GM18498 (cell line): ENCODE data around the gene DNAH11.
"Not testable (repeated sequence)": the region's sequence is repeated elsewhere in the genome, so short reads cannot be mapped to it uniquely, and the experiment has no call there.

Source experiments
- ATAC-seq: cut with Tn5 transposase; IDR thresholded peaks from one replicate; pipeline ENCODE4 v1.9.1; 2021; ENCODE audit warnings: mild to moderate bottlenecking, moderate library complexity; ENCODE audit not compliant: unreplicated experiment

The DNAH11 gene

GRCh38 chr7:21542891-21543527, at the start of gene DNAH11:
Gene DNAH11 (plus strand): TSS chr7:21543039. CDS start chr7:21543246, 207 bp downstream.
- ATAC-seq: peak; percentile 86

GRCh38 chr7:21495731-21496130, 47.1 kb upstream of the DNAH11 start:
- ATAC-seq: no peak

GRCh38 chr7:21497072-21497471, 45.8 kb upstream of the DNAH11 start:
- ATAC-seq: no peak

GRCh38 chr7:21500117-21500832, 42.6 kb upstream of the DNAH11 start:
- ATAC-seq: no peak

- ATAC-seq: no peak
Measured at GRCh38 chr7:21504021-21504420, 38.8 kb upstream of the DNAH11 start.

- no peak for ATAC-seq
Measured at GRCh38 chr7:21507627-21508343, 35.1 kb upstream of the DNAH11 start.

GRCh38 chr7:21508538-21508937, 34.3 kb upstream of the DNAH11 start:
- no peak for ATAC-seq

GRCh38 chr7:21514062-21514461, 28.8 kb upstream of the DNAH11 start:
- no peak for ATAC-seq

- ATAC-seq: no peak
Measured at GRCh38 chr7:21524680-21525079, 18.2 kb upstream of the DNAH11 start.

GRCh38 chr7:21526007-21526406, 16.8 kb upstream of the DNAH11 start:
- no peak for ATAC-seq

- no peak for ATAC-seq
Measured at GRCh38 chr7:21526448-21526847, 16.4 kb upstream of the DNAH11 start.

- not testable (repeated sequence) for ATAC-seq
Measured at GRCh38 chr7:21532485-21532884, 10.4 kb upstream of the DNAH11 start.

- not testable (repeated sequence) for ATAC-seq
Measured at GRCh38 chr7:21533646-21534045, 9.2 kb upstream of the DNAH11 start.

GRCh38 chr7:21536445-21537118, 6.3 kb upstream of the DNAH11 start:
- ATAC-seq: not testable (repeated sequence)

GRCh38 chr7:21538936-21539495, 3.8 kb upstream of the DNAH11 start:
- ATAC-seq: no peak

- no peak for ATAC-seq
Measured at GRCh38 chr7:21543528-21544302, 876 bp downstream of the DNAH11 start.

- ATAC-seq: no peak
Measured at GRCh38 chr7:21544303-21544656, 1.4 kb downstream of the DNAH11 start.

- no peak for ATAC-seq
Measured at GRCh38 chr7:21544715-21545114, 1.9 kb downstream of the DNAH11 start.

- no peak for ATAC-seq
Measured at GRCh38 chr7:21547501-21547900, 4.7 kb downstream of the DNAH11 start.

- ATAC-seq: no peak
Measured at GRCh38 chr7:21548491-21548890, 5.7 kb downstream of the DNAH11 start.
